Natural killer cell (primary cell): ENCODE measurements around the gene NSRP1. TPM values are rescaled to one million over a fixed set of nuclear protein-coding genes. Genes with fewer than 3 reads are reported as not detected.

Experiments used
- ATAC-seq, 3 donors: fragments of 150-1000 bp in 2 of 3; fragments of 200-7000 bp in 1 of 3; cut with Tn5 transposase; 1 replicate in 1 of 3; 2 replicates in 2 of 3; pipeline ENCODE4 v1.10.0; 2021; ENCODE audit warnings: mild to moderate bottlenecking in 2 of 3, moderate library complexity in 2 of 3
- DNase-seq, 2 donors: peaks; one replicate each; pipeline versions ENCODE4 v3.0.0 to v3.0.0-alpha.2; 2013 to 2021; ENCODE audit warnings: mixed read lengths in 1 of 2
- H3K27ac ChIP-seq: one replicate; pipeline ENCODE4 v1.5.1; 2013; ENCODE audit warnings: mild to moderate bottlenecking, low read length
- H3K27me3 ChIP-seq: one replicate; pipeline ENCODE4 v1.6.1; 2013; ENCODE audit warnings: low read length; ENCODE audit not compliant: control insufficient read depth, insufficient read depth
- H3K36me3 ChIP-seq: one replicate; pipeline ENCODE4 v1.6.1; 2013; ENCODE audit warnings: low read length; ENCODE audit not compliant: control insufficient read depth, insufficient read depth
- H3K4me1 ChIP-seq: one replicate; pipeline ENCODE4 v1.6.1; 2013; ENCODE audit warnings: low read length; ENCODE audit not compliant: control insufficient read depth, insufficient read depth
- H3K4me3 ChIP-seq: one replicate; pipeline ENCODE4 v1.5.1; 2013; ENCODE audit warnings: low read length
- H3K9me3 ChIP-seq: one replicate; pipeline ENCODE4 v1.6.1; 2013; ENCODE audit warnings: low read length; ENCODE audit not compliant: control insufficient read depth, insufficient read depth
- H3K27ac Mint-ChIP-seq, 2 donors: one replicate each; pipeline ENCODE4 v1.8.0; 2022; ENCODE audit warnings: mild to moderate bottlenecking in 2 of 2, mixed read lengths in 2 of 2, moderate library complexity in 1 of 2
- H3K27me3 Mint-ChIP-seq, 2 donors: one replicate each; pipeline ENCODE4 v1.8.0; 2022; ENCODE audit warnings: low read depth in 2 of 2, mixed read lengths in 2 of 2
- H3K36me3 Mint-ChIP-seq: one replicate; pipeline ENCODE4 v1.8.0; 2022; ENCODE audit warnings: mixed read lengths
- H3K4me1 Mint-ChIP-seq, 2 donors: one replicate each; pipeline ENCODE4 v1.8.0; 2022; ENCODE audit warnings: mixed read lengths in 2 of 2
- H3K4me3 Mint-ChIP-seq: one replicate; pipeline ENCODE4 v1.8.0; 2022; ENCODE audit warnings: mild to moderate bottlenecking, moderate library complexity, mixed read lengths
- H3K9me3 Mint-ChIP-seq, 2 donors: one replicate each; pipeline ENCODE4 v1.8.0; 2022; ENCODE audit warnings: mixed read lengths in 2 of 2
- WGBS: methylation state at CpG from one replicate; pipeline ENCODE4 v1.1.7; 2013; ENCODE audit warnings: missing lambda C conversion rate; ENCODE audit not compliant: insufficient coverage; 5-methylcytosine and 5-hydroxymethylcytosine counted together
- intact Hi-C: fragments of 100-400 bp; cut with micrococcal nuclease; formaldehyde crosslinking; loops from one replicate; pipeline ENCODE4 v1.14.2; 2022
- total RNA-seq, 4 donors: library from RNA; stranded (reverse); fragments of 120-200 nt in 1 of 4; gene quantifications; one replicate each; pipeline versions ENCODE4 v1.2.3 to v1.2.4, GENCODE V29; 2013 to 2022
- TF ChIP-seq, protein P1 (sequence below): fragments of 200-600 bp; IDR thresholded peaks from one replicate; pipeline ENCODE4 v1.8.0; 2022; ENCODE audit warnings: antibody characterized with exemption

Gene NSRP1
- total RNA-seq, 3 donors from 2014 or later (not counting 1 experiment from before 2014, with no cell fraction given), result 27.0 to 33.7 (median 29.7) TPM

GRCh38 chr17:30234964-30235363 lies 118.3 kb downstream of the NSRP1 start:
- WGBS, result 41% methylated on average over 12 of the region's 12 CpGs
- Mint-ChIP-seq H3K4me3 (peak overlapping the region; percentile 60), H3K36me3 (no peaks in the 10 kb centered on the region), H3K27me3 (peaks cover 48 to 52% of the 10 kb centered on the region in 2 donors), H3K4me1 (peaks cover 13 to 51% of the 10 kb centered on the region in 2 donors), H3K27ac (no peak overlapping the region), H3K9me3 (no peaks in the 10 kb centered on the region)
- Histone ChIP-seq H3K4me3 (no peak overlapping the region), H3K27me3 (peaks cover 34% of the 10 kb centered on the region), H3K4me1 (peaks cover 39% of the 10 kb centered on the region), H3K27ac (no peak overlapping the region), H3K9me3 (no peaks in the 10 kb centered on the region), H3K36me3 (no peaks in the 10 kb centered on the region)
- ATAC-seq (peak in 1 of 3 donors; percentile 21), DNase-seq (no peak)
- intact Hi-C loops, result loop anchor here (5.0 kb wide), 1 partner anchor 108 kb away; no protein-coding TSS in a partner anchor
- TF ChIP-seq, protein P1, sequence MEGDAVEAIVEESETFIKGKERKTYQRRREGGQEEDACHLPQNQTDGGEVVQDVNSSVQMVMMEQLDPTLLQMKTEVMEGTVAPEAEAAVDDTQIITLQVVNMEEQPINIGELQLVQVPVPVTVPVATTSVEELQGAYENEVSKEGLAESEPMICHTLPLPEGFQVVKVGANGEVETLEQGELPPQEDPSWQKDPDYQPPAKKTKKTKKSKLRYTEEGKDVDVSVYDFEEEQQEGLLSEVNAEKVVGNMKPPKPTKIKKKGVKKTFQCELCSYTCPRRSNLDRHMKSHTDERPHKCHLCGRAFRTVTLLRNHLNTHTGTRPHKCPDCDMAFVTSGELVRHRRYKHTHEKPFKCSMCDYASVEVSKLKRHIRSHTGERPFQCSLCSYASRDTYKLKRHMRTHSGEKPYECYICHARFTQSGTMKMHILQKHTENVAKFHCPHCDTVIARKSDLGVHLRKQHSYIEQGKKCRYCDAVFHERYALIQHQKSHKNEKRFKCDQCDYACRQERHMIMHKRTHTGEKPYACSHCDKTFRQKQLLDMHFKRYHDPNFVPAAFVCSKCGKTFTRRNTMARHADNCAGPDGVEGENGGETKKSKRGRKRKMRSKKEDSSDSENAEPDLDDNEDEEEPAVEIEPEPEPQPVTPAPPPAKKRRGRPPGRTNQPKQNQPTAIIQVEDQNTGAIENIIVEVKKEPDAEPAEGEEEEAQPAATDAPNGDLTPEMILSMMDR, result no peak

- DNase-seq, result no peak
- peaks cover 34% of the 10 kb centered on the region for H3K27me3 ChIP-seq
These were observed 119.0 kb downstream of the NSRP1 start, which contains the start of gene SLC6A4 for GRCh38 chr17:30235386-30236296. SLC6A4 (minus strand) TSS chr17:30235697; CDS start chr17:30221958, 13,739 bp downstream.

More at GRCh38 chr17:30235386-30236296, 119.0 kb downstream of the NSRP1 start, which contains the start of gene SLC6A4:
- H3K27ac Mint-ChIP-seq, result peak within 1 kb of the TSS in 1 of 2 donors; percentile 9
- 6% methylated on average over 82 of the region's 82 CpGs for WGBS
- TF ChIP-seq, protein P1, result no peak
- H3K4me3 Mint-ChIP-seq, result peak within 1 kb of the TSS; percentile 71
- peaks cover 13 to 54% of the 10 kb centered on the region in 2 donors for H3K4me1 Mint-ChIP-seq
- intact Hi-C loops, result loop anchor here (5.0 kb wide), 1 partner anchor 108 kb away; no protein-coding TSS in a partner anchor
- H3K36me3 Mint-ChIP-seq, result no peaks in the 10 kb centered on the region
- peaks cover 39% of the 10 kb centered on the region for H3K4me1 ChIP-seq
- H3K27ac ChIP-seq, result no peak within 1 kb of the TSS
- no peaks in the 10 kb centered on the region for H3K9me3 Mint-ChIP-seq
- peak in 2 of 3 donors; percentile 29 to 32 for ATAC-seq
- no peak within 1 kb of the TSS for H3K4me3 ChIP-seq
- H3K36me3 ChIP-seq, result no peaks in the 10 kb centered on the region
- H3K27me3 Mint-ChIP-seq, result peaks cover 44 to 45% of the 10 kb centered on the region in 2 donors
- H3K9me3 ChIP-seq, result no peaks in the 10 kb centered on the region

Other genes with a start within 250 kb of the NSRP1 start
- gene SSH2, start 186.6 kb upstream of the NSRP1 start, total RNA-seq, result 100 to 1,000 TPM; 124 to 166 (median 144) TPM
- 1 to 10 TPM in 1 of 3 donors, under 1 TPM in 2; 0.56 to 1.9 (median 0.58) TPM for gene EFCAB5, start 175.2 kb upstream of the NSRP1 start, total RNA-seq
- gene SLC6A4, start 118.9 kb downstream of the NSRP1 start, total RNA-seq, result 1 to 10 TPM in 1 of 3 donors, under 1 TPM in 2; 0.43 to 3.5 (median 0.58) TPM
- 10 to 100 TPM; 44.8 to 52.8 (median 46.7) TPM for gene BLMH, start 175.1 kb downstream of the NSRP1 start, total RNA-seq
- not detected for gene TMIGD1, start 217.2 kb downstream of the NSRP1 start, total RNA-seq